ENCODE measurements around the gene PGLYRP2. TPM values are rescaled to one million over a fixed set of nuclear protein-coding genes. Genes with fewer than 3 reads are reported as not detected.

The PGLYRP2 gene
- total and polyA plus RNA-seq, 9 of the 15 experiments (the other 6 are each of a cell fraction or from before 2014, with no cell fraction given) = not detected

- TF ChIP-seq PCBP2 (IDR thresholded peaks at IDR 0.05; ENCODE audit: low read depth, low read length, poor library complexity, severe bottlenecking) (no peak), NELFE (IDR thresholded peaks at IDR 0.05; ENCODE audit: insufficient read depth, insufficient read length) (no peak), ZNF239 (CRISPR knock-in tag; IDR thresholded peaks at IDR 0.05) (no peak), CREB1 (IDR thresholded peaks at IDR 0.05) (peak; percentile 46; the same call in 1 of the 2 replicates), CREB1 (CRISPR knock-in tag; IDR thresholded peaks at IDR 0.05) (peak; percentile 63), MXI1 (IDR thresholded peaks at IDR 0.05; ENCODE audit: low read depth, low read length) (peak; percentile 39; the same call in 1 of the 2 replicates), TBL1XR1 (IDR thresholded peaks at IDR 0.05; ENCODE audit: low read length in 2 of 2) (peak in 1 of 2 experiments; percentile 27; a peak in 1 of 4 replicates), NCOA6 (IDR thresholded peaks at IDR 0.05) (peak; percentile 93), SRSF3 (IDR thresholded peaks at IDR 0.05; ENCODE audit: insufficient read depth, low read length) (no peak), ZFP1 (CRISPR knock-in tag; IDR thresholded peaks at IDR 0.05) (no peak), CBFA2T2 (conservative IDR thresholded peaks at IDR 0.05) (no peak), E2F6 (IDR thresholded peaks at IDR 0.05; ENCODE audit: borderline replicate concordance in 1 of 2, extremely low read depth in 1 of 2, insufficient read depth in 1 of 2, insufficient read length in 1 of 2, low read depth in 1 of 2, low read length in 1 of 2, poor library complexity in 1 of 2, severe bottlenecking in 1 of 2) (peak; percentile 41 to 87), ZNF830 (CRISPR knock-in tag; IDR thresholded peaks at IDR 0.05) (no peak), ZBTB1 (CRISPR knock-in tag; IDR thresholded peaks at IDR 0.05; ENCODE audit: borderline replicate concordance, low read depth) (no peak), TCF3 (CRISPR knock-in tag; IDR thresholded peaks at IDR 0.05) (no peak), SREBF1 (IDR thresholded peaks at IDR 0.05; ENCODE audit: borderline replicate concordance, low read depth, low read length) (no peak), ARID2 (IDR thresholded peaks at IDR 0.05) (no peak), ZBTB43 (CRISPR knock-in tag; IDR thresholded peaks at IDR 0.05) (no peak), ARNT (IDR thresholded peaks at IDR 0.05) (no peak), ZNF436 (CRISPR knock-in tag; IDR thresholded peaks at IDR 0.05) (no peak), ZNF263 (CRISPR knock-in tag; IDR thresholded peaks at IDR 0.05; ENCODE audit: borderline replicate concordance) (no peak), SIN3B (IDR thresholded peaks at IDR 0.05; ENCODE audit: low read depth) (peak; percentile 81), CCAR2 (IDR thresholded peaks at IDR 0.05; ENCODE audit: low read depth, low read length) (no peak), JUN (IDR thresholded peaks at IDR 0.05; ENCODE audit: borderline replicate concordance, low read depth, low read length) (peak; percentile 47; the same call in 1 of the 2 replicates), JUN (CRISPR knock-in tag; IDR thresholded peaks at IDR 0.05; ENCODE audit: borderline replicate concordance) (no peak), SP2 (IDR thresholded peaks at IDR 0.05; ENCODE audit: extremely low read depth, low read depth, low read length, poor library complexity, severe bottlenecking) (peak; percentile 11), ZNF311 (CRISPR knock-in tag; IDR thresholded peaks at IDR 0.05) (no peak), SP1 (CRISPR knock-in tag; IDR thresholded peaks at IDR 0.05) (peak; percentile 74)
Measured at GRCh38 chr19:15432629-15433518, 46.4 kb downstream of the PGLYRP2 start (continued).
